Measurements from ENCODE around the gene CCDC172. TPM values are rescaled to one million over a fixed set of nuclear protein-coding genes. Genes with fewer than 3 reads are reported as not detected.

CCDC172 gene
- total RNA-seq, 4 donors from 2014 or later: not detected

DNA sequence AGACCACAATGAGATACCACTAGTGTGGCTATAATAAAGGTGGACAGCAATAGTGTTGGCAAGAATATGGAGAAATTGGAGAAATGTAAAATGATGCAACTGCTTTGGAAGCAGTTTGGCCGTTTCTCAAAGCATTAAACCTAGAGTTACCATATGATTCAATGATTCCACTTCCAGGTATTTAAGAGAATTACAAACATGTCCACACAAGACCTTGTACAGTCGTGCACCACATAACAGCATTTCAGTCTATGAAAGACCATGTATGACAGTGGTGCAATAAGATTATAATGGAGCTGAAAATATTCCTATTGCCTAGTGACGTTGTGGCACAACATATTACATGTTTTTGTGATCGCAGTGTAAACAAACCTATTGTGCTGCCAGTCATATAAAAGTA, 29.6 kb downstream of the CCDC172 start:
- no peaks in the 10 kb centered on the region for H3K36me3 ChIP-seq
- no peaks in the 10 kb centered on the region for H3K4me1 ChIP-seq
- 78% methylated on average over 4 of the region's 4 CpGs for WGBS
- H3K27me3 ChIP-seq: no peaks in the 10 kb centered on the region
- no peak overlapping the region for H3K27ac ChIP-seq (replicated peaks in 1 of 4)
- no peak overlapping the region for H3K4me3 ChIP-seq
- DNase-seq (ENCODE audit: extremely low spot score): no peak
- peaks cover 0 to 7% (median 0%) of the 10 kb centered on the region in 4 donors for H3K9me3 ChIP-seq
- intact Hi-C loops (cut with DNase I): no loop called here
- TF ChIP-seq POLR2AphosphoS5 (IDR thresholded peaks at IDR 0.05) (no peak), EP300 (IDR thresholded peaks at IDR 0.05) (no peak), CTCF (IDR thresholded peaks at IDR 0.05) (no peak), POLR2A (IDR thresholded peaks at IDR 0.05; ENCODE audit: low read depth) (no peak)

- WGBS: 77% methylated on average over 2 of the region's 2 CpGs
- H3K27me3 ChIP-seq: no peaks in the 10 kb centered on the region
- DNase-seq (ENCODE audit: extremely low spot score): no peak
- no peak overlapping the region for H3K27ac ChIP-seq (replicated peaks in 1 of 4)
- no peak overlapping the region for H3K4me3 ChIP-seq
- intact Hi-C loops (cut with DNase I): no loop called here
- TF ChIP-seq EP300 (IDR thresholded peaks at IDR 0.05): no peak
- no peak for TF ChIP-seq POLR2A (IDR thresholded peaks at IDR 0.05; ENCODE audit: low read depth)
- no peak for TF ChIP-seq CTCF (IDR thresholded peaks at IDR 0.05)
- TF ChIP-seq POLR2AphosphoS5 (IDR thresholded peaks at IDR 0.05): no peak
- no peaks in the 10 kb centered on the region for H3K36me3 ChIP-seq
- no peaks in the 10 kb centered on the region for H3K4me1 ChIP-seq
- peaks cover 0 to 7% (median 0%) of the 10 kb centered on the region in 4 donors for H3K9me3 ChIP-seq
Measured at GRCh38 chr10:116355341-116355740, 31.1 kb downstream of the CCDC172 start.

DNA sequence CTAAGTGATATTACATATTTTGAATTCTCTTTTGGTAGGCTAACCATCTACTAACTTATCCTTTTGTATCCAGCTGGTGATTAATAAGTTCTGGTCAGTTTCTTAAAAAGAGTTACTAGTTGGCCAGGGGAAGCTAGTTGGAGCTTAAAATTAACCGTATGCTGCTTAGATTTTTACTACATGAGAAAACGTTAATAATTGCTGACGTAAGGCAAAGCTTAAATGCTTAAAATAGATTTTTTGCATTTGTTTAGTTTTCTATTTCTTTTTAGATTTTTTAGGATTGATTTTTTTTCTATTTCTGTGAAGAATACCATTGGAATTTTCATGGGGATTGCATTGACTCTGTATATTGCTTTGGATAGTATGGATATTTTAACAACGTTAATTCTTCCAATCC, 32.6 kb downstream of the CCDC172 start:
- WGBS: 85% methylated on average over 4 of the region's 4 CpGs
- H3K4me3 ChIP-seq: no peak overlapping the region
- DNase-seq (ENCODE audit: extremely low spot score): no peak
- no peak for TF ChIP-seq POLR2AphosphoS5 (IDR thresholded peaks at IDR 0.05)
- no peak for TF ChIP-seq POLR2A (IDR thresholded peaks at IDR 0.05; ENCODE audit: low read depth)
- no peak for TF ChIP-seq CTCF (IDR thresholded peaks at IDR 0.05)
- no peak for TF ChIP-seq EP300 (IDR thresholded peaks at IDR 0.05)
- intact Hi-C loops (cut with DNase I): no loop called here
- no peaks in the 10 kb centered on the region for H3K4me1 ChIP-seq
- no peak overlapping the region for H3K27ac ChIP-seq (replicated peaks in 1 of 4)
- no peaks in the 10 kb centered on the region for H3K27me3 ChIP-seq
- H3K9me3 ChIP-seq: peaks cover 0 to 5% (median 0%) of the 10 kb centered on the region in 4 donors
- H3K36me3 ChIP-seq: no peaks in the 10 kb centered on the region

DNA sequence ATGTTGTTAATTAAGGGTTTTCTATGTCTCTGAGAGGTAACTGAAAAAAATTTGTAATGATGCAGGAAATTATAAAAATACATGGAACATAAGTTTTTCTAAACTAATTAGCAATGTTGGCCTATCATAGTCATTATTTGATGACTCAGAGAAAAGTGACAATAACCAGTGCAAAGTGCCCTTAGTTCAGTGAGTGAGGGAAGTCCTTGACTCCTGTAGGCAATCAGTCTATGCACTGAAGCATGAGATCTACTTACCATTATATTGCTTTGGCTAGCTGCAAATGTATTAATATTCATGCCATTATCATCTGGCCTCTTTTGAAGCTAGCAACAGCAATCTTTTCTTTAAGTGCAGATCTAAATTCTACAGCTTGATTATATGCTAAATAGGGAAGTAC, 40.6 kb downstream of the CCDC172 start:
- TF ChIP-seq CTCF (IDR thresholded peaks at IDR 0.05): no peak
- no peak for DNase-seq (ENCODE audit: extremely low spot score)
- intact Hi-C loops (cut with DNase I): no loop called here
- Histone ChIP-seq H3K4me3 (no peak overlapping the region), H3K9me3 (no peaks in the 10 kb centered on the region), H3K27ac (replicated peaks in 1 of 4) (no peak overlapping the region), H3K36me3 (no peaks in the 10 kb centered on the region), H3K4me1 (no peaks in the 10 kb centered on the region), H3K27me3 (no peaks in the 10 kb centered on the region)

DNA sequence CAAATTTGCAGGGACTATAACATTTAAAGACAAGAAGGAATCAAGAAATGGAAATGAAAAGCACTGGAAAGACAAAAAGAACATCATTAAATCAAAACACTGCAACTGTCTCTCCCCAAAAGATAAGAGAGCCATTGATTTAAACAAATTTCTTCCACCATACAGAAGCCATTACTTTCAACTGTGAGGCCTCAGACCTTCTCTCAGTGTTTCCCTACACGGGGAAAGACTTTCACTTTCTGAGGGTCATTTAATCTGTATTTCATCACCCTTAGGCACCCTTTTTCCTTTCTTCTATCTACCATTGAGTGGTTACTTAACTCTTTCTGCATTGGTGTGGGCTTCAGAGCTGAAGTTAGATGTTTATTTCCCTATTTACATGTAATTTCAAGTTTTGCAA, 47.5 kb downstream of the CCDC172 start:
- TF ChIP-seq POLR2AphosphoS5 (IDR thresholded peaks at IDR 0.05) (no peak), CTCF (IDR thresholded peaks at IDR 0.05) (no peak), POLR2A (IDR thresholded peaks at IDR 0.05; ENCODE audit: low read depth) (no peak), EP300 (IDR thresholded peaks at IDR 0.05) (no peak)
- Histone ChIP-seq H3K27ac (replicated peaks in 1 of 4) (no peak overlapping the region), H3K9me3 (no peaks in the 10 kb centered on the region), H3K36me3 (no peaks in the 10 kb centered on the region), H3K27me3 (no peaks in the 10 kb centered on the region), H3K4me3 (no peak overlapping the region), H3K4me1 (no peaks in the 10 kb centered on the region)
- 11% methylated on average over 1 of the region's 1 CpG for WGBS
- DNase-seq (ENCODE audit: extremely low spot score): no peak
- intact Hi-C loops (cut with DNase I): no loop called here
